Fibroblast of pulmonary artery (primary cell): Measurements from ENCODE around the gene SHISAL2A.

Experiments used
- DNase-seq: peaks from one replicate; pipeline ENCODE4 v3.0.0-alpha.2; 2010; ENCODE audit warnings: low read depth
- H3K4me3 ChIP-seq: replicated peaks from 2 replicates; pipeline ENCODE4 v1.5.1; 2011; ENCODE audit warnings: low read depth, mild to moderate bottlenecking, control low read depth, low read length, moderate library complexity
- CTCF ChIP-seq: IDR thresholded peaks from 2 replicates; pipeline ENCODE4 v1.5.1; 2011; ENCODE audit warnings: mild to moderate bottlenecking, control low read depth, low read length, inconsistent platforms; ENCODE audit errors: missing control alignments

The SHISAL2A gene

GRCh38 chr1:52658795-52659194 is 25.8 kb downstream of the SHISAL2A start:
- no peak for TF ChIP-seq CTCF
- DNase-seq: no peak

GRCh38 chr1:52659356-52659755 is 26.4 kb downstream of the SHISAL2A start:
- H3K4me3 ChIP-seq: no peak overlapping the region
- DNase-seq: no peak
- no peak for TF ChIP-seq CTCF

More at GRCh38 chr1:52658795-52659194, 25.8 kb downstream of the SHISAL2A start:
- H3K4me3 ChIP-seq: no peak overlapping the region

GRCh38 chr1:52659851-52660596 is 27.1 kb downstream of the SHISAL2A start:
- TF ChIP-seq CTCF: no peak
- DNase-seq: no peak
- H3K4me3 ChIP-seq: no peak overlapping the region

- no peak overlapping the region for H3K4me3 ChIP-seq
- no peak for TF ChIP-seq CTCF
- DNase-seq: no peak
Measured at GRCh38 chr1:52660807-52661206, 27.8 kb downstream of the SHISAL2A start.

- H3K4me3 ChIP-seq: peak overlapping the region; percentile 7
- peak; percentile 70 for DNase-seq
- TF ChIP-seq CTCF: no peak
Measured at GRCh38 chr1:52662645-52663313, 29.8 kb downstream of the SHISAL2A start.

GRCh38 chr1:52663716-52664115 is 30.7 kb downstream of the SHISAL2A start:
- no peak for DNase-seq
- no peak for TF ChIP-seq CTCF
- H3K4me3 ChIP-seq: no peak overlapping the region
